GM10847 (cell line): ENCODE measurements around the gene ATP13A1.

ENCODE experiments used
- POLR2A ChIP-seq: IDR thresholded peaks from 2 replicates; pipeline ENCODE4 v1.6.1; 2011; ENCODE audit not compliant: insufficient read length; ENCODE audit errors: extremely low read depth

Gene ATP13A1

DNA sequence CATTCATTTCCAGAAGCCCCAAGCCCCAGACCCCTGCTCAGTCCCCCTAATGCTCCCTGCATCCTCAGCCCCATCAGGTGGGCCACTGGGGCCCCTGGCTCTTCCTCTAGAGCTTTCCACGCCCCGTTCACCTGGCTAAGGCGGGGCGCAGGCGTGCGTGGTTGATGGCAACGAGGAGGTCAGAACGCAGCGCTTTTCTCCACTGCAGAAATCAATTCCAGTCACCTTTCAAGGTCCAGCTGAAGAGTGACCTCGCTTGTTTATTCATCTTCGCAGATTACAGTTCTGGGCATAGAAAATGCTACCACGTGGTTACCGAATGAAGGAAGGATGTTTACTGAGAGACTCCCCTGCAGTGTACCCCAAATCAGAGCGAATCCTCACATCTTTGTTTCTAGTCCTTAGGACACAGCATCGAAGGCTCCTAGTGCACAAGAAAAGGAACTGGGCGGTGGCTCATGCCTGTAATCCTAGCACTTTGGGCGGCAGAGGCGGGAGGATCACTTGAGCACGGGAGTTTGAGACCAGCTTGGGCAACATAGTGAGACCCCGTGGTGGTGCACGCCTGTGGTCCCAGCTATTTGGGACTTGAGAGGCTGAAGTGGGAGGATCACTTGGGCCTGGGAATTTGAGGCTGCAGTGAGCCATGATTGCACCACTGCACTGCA lies 44.2 kb downstream of the ATP13A1 start:
- TF ChIP-seq POLR2A = no peak

DNA sequence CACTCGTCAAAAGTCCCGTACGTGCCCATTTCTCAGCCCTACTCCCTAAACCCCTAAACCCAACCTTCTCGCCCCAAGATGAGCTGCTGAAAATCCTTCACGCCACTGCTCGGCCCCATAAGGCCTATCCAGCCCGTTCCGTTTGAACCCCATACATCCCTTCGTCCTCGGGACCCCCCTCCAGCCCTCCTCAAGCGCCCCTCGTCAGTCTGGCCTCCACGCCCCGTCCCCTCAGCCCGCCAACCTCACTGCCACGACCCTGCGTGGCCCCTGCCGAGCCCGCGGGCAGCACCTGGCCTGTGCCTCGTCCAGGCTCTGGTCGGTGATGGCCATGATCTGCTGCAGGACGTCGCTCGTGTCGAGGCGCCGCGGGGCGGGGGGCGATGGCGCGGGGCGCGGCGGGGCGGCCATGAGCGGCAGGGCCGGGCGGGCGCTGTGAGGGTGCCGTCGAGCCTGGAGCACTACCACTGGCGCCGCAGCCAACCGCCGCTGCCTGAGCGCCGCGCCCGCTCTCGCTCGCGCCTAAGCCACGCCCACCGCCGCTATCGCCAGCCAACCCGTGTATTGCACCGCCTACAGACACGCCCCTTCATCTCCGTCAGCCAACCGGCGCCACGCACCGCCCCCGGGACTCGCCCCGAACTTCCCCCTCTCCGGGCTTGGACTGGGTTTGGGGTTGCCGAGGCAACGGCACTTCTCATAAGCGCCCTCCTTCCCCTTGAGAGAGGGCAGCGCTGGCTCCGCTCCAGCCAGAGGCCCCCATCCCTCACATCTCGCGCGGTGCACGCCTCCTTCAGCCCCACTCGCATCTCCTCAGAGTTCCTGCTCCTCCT lies 45.0 kb downstream of the ATP13A1 start, which contains the start of gene PBX4:
TSS of gene PBX4 (minus strand) at position 469 of the 833 bp plus-strand sequence. CDS start at position 411, 58 bp downstream.
- no peak for TF ChIP-seq POLR2A

DNA sequence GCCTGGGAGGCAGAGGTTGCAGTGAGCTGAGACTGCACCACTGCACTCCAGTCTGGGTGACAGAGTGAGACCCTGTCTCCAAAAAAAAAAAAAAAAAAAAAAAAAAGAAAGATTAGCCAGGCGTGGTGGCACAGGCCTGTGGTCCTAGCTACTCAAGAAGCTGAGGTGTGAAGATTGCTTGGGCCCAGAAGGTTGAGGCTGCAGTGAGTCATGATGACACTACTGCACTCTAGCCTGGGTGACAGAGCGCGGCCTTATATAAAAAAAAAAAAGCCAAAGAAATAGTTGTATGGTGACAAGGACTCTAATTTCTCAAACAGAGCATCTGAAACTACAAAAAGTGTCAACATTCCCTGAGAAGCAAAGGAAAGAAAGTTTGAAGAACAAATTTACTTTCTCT lies 48.4 kb downstream of the ATP13A1 start:
- no peak for TF ChIP-seq POLR2A

DNA sequence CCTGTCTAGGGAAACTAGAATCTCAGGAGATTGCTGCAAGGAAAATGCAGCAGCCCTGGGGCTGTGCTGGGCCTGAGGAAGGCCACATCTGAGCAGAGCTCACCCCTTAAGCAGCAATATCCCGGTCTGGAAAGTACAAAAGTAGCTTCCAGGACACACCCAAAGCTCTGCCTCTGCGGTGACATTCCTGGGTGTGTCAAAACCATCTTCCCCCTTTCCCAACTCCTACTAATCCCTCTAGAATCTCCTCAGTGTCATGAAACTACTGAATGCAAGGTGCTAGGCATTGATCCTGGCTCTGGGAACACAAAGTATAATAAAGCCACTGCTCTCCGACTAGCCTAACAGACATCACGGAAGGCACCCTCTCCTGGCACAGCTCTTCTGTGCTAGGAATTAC lies 50.0 kb downstream of the ATP13A1 start:
- TF ChIP-seq POLR2A = no peak

DNA sequence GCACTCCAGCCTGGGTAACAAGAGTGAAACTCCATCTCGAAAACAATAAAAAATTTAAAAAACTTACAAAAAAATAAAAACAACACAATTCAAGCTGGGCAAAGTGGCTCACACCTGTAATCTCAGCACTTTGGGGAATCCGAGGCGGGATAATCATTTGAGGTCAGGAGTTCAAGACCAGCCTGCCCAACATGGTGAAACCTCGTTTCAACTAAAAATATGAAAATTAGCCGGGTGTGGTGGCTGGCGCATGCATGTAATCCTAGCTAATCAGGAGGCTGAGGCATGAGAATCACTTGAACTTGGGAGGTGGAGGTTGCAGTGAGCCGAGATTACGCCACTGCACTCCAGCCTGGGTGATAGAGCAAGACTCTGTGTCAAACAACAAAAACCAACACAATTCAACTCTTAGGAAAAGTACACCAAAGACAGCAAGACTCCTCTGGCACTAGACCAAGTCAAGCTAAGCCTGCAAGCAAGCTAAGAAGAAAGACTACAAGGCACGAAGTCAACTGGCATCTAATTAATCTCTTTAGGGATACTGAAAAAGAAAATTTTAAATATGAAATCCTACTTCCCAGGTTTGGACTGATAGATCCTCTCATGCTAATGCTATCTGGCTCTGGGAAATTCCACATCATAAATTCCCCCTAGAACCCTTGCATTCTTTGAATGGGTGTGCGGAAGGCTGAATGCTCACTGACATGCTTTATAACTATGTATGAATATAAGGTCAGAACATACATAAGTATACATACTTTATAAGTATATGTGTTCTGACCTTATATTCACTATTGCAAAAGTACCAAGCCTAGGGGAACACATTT lies 52.9 kb downstream of the ATP13A1 start:
- no peak for TF ChIP-seq POLR2A

DNA sequence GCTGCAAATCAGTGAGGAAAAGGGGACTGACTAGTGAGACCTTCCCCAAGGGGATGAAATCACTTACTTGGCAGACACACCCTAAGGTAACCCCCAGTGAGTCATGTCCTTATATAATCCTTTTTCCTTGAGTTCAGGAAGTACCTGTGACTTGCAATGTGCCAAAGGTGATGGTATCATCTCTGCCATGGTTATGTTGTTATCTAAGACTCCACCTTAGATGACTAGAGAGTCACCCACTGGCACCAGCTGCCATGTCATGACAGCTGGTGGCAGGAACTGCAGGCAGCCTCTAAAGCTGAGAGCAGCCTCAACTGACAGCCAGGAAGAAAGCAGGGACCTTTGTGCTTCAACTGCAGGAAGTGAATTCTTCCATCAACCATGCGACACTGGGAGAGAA lies 57.5 kb downstream of the ATP13A1 start:
- TF ChIP-seq POLR2A = no peak

DNA sequence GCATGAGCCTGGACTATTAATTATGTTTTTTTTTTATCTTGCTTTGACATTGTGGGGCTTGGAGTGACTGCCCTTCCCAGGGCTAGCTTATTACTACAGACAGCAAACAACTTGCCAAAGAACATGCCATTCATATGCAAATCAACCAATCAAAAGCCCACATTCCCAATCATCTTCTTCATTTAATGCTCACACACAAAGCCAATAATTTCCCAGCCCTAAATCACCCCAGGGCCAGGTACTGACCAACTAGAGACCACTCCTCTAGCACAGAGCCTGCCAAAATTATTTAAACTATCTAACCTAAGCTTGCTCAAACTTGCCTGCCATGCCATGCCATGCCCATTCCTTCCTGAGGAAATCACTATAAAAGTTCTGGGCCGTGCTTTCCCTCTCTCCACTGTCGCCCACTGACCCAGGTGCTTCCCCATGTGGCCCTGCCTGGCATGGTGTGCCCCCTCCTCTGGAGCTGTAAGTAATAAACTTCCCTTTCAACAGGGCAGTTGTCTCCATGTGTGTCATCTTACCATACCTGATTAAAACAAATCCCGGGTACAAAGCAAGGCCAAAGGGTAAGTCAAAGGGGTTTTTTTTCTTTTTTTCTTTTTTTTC lies 60.7 kb downstream of the ATP13A1 start:
- no peak for TF ChIP-seq POLR2A

DNA sequence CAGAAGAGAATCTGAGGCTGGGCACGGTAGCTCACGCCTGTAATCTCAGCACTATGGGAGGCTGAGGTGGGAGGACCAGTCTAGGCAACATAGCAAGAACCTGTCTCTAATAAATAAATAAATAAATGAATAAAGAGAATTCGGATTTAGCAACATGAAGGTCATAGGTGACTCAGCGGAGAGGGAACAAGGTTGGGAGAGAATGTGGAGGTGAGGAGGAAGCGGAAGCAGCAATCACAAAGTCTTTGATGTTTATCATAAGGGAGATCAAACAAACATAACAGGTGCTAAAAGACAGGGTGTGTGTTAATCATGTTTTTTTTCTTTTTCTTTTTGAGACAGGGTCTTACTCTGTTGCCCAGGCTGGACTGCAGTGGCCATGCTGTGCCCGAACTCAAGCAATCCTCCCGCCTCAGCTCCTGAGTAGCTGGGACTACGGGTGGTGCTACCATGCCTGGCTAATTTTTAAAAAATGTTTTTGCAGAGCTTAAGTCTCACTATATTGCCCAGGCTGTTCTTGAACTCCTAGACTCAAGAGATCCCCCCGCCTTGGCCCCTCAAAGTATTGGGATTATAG lies 61.3 kb downstream of the ATP13A1 start:
- no peak for TF ChIP-seq POLR2A

DNA sequence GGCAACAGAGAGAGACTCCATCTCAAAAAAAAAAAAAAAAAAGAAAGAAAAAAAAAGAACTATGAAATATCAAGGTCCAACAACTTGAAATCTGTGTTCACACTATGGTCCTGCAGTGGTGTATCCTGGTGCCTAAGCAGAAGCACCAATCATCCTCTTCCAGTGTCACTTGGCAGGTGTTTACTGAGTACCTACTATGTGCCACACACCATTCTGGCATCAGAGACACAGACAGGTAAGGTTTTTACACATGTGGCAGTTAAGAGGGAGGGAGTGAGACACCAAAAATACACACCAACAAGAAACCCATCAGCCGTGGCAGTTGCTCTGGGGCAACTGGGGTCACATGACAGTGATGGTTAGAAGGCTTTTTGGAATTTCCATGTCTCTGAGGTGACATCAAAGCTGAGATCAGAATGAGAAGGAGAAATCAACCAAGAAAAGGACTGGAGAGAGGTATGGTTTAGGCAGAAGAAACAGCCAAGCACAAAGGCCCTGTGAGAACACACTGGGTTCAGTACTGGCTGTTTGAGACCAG lies 62.6 kb downstream of the ATP13A1 start:
- TF ChIP-seq POLR2A = no peak

DNA sequence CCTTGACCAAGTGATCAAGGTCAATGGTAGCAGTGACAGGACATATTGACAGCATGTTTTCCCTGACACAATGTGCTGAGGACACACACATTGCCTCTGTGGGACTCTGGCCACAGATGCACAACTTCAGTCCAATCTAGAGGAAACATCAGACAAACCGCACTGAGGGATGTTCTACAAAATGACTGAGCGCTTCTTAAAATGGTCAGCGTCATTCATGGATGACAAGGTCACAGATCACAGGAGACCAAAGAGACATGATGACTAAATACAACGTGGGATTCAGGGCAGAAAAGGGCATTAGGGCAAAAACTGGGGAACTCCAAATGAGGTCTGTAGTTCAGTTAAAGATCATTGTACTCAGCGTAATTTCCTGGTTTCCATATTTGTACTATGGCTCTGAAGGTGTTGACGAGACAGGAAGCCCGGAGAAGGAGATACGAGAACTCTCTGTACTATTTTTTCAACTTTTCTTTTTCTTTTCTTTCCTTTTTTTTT lies 65.6 kb downstream of the ATP13A1 start:
- TF ChIP-seq POLR2A = no peak
